Activated T-cell treated with anti-CD3 and anti-CD28 coated beads, Interleukin-2, amount 50 U/mL, for 4 hours (primary cell): ENCODE measurements around the gene ZNF521. TPM values are rescaled to one million over a fixed set of nuclear protein-coding genes. Genes with fewer than 3 reads are reported as not detected.
"Not testable (repeated sequence)": the region's sequence is repeated elsewhere in the genome, so short reads cannot be mapped to it uniquely, and the experiment has no call there.

Source experiments
- ATAC-seq, 2 donors: fragments of 200-7000 bp; cut with Tn5 transposase; one replicate each; pipeline ENCODE4 v1.10.0; 2021
- DNase-seq: peaks from one replicate; pipeline ENCODE4 v3.0.0-alpha.2; 2020
- H3K27me3 Mint-ChIP-seq: one replicate; pipeline ENCODE4 v1.8.0; 2021; ENCODE audit warnings: low read depth, mixed read lengths
- H3K36me3 Mint-ChIP-seq: one replicate; pipeline ENCODE4 v1.8.0; 2022; ENCODE audit warnings: mixed read lengths; ENCODE audit not compliant: insufficient read depth
- H3K4me1 Mint-ChIP-seq: one replicate; pipeline ENCODE4 v1.8.0; 2021; ENCODE audit warnings: low read depth, mixed read lengths
- H3K4me3 Mint-ChIP-seq: one replicate; pipeline ENCODE4 v1.8.0; 2021; ENCODE audit warnings: mild to moderate bottlenecking, moderate library complexity, mixed read lengths
- H3K9me3 Mint-ChIP-seq: one replicate; pipeline ENCODE4 v1.8.0; 2021; ENCODE audit warnings: mixed read lengths
- total RNA-seq, 3 donors: library from RNA; stranded (reverse); gene quantifications; one replicate each; pipeline ENCODE4 v1.2.1, GENCODE V29; 2021

Gene ZNF521
- total RNA-seq, 3 donors from 2014 or later, result 0.15 to 0.33 (median 0.16) TPM

GRCh38 chr18:25274926-25275325 lies 77.0 kb downstream of the ZNF521 start:
- no peak for ATAC-seq
- DNase-seq, result no peak
- Mint-ChIP-seq H3K4me1 (no peaks in the 10 kb centered on the region), H3K36me3 (no peaks in the 10 kb centered on the region), H3K27me3 (no peaks in the 10 kb centered on the region), H3K9me3 (no peaks in the 10 kb centered on the region), H3K4me3 (no peak overlapping the region)

- H3K4me3 Mint-ChIP-seq, H3K4me1 Mint-ChIP-seq, H3K36me3 Mint-ChIP-seq, DNase-seq, H3K27me3 Mint-ChIP-seq, ATAC-seq, H3K9me3 Mint-ChIP-seq: not testable (repeated sequence)
Observed at GRCh38 chr18:25266931-25267527, 84.9 kb downstream of the ZNF521 start.

- no peaks in the 10 kb centered on the region for H3K36me3 Mint-ChIP-seq
- H3K9me3 Mint-ChIP-seq, result peaks cover 2% of the 10 kb centered on the region
- no peaks in the 10 kb centered on the region for H3K4me1 Mint-ChIP-seq
- peaks cover 3% of the 10 kb centered on the region for H3K27me3 Mint-ChIP-seq
- ATAC-seq (no peak), DNase-seq (no peak)
- no peak overlapping the region for H3K4me3 Mint-ChIP-seq
Observed at GRCh38 chr18:25262920-25263319, 89.0 kb downstream of the ZNF521 start.

GRCh38 chr18:25261768-25262167 lies 90.2 kb downstream of the ZNF521 start:
- Mint-ChIP-seq H3K9me3 (no peaks in the 10 kb centered on the region), H3K4me3 (no peak overlapping the region), H3K27me3 (peaks cover 3% of the 10 kb centered on the region), H3K4me1 (no peaks in the 10 kb centered on the region), H3K36me3 (no peaks in the 10 kb centered on the region)
- ATAC-seq (no peak), DNase-seq (no peak)

GRCh38 chr18:25256439-25256838 lies 95.5 kb downstream of the ZNF521 start:
- Mint-ChIP-seq H3K9me3 (peaks cover 3% of the 10 kb centered on the region), H3K4me3 (no peak overlapping the region), H3K27me3 (no peaks in the 10 kb centered on the region), H3K36me3 (no peaks in the 10 kb centered on the region), H3K4me1 (no peaks in the 10 kb centered on the region)
- DNase-seq, result no peak
- ATAC-seq, result no peak

GRCh38 chr18:25253779-25254178 lies 98.2 kb downstream of the ZNF521 start:
- H3K27me3 Mint-ChIP-seq, result peaks cover 2% of the 10 kb centered on the region
- DNase-seq (no peak), ATAC-seq (no peak)
- H3K9me3 Mint-ChIP-seq, result peaks cover 3% of the 10 kb centered on the region
- H3K36me3 Mint-ChIP-seq, result no peaks in the 10 kb centered on the region
- no peaks in the 10 kb centered on the region for H3K4me1 Mint-ChIP-seq
- no peak overlapping the region for H3K4me3 Mint-ChIP-seq

- no peaks in the 10 kb centered on the region for H3K36me3 Mint-ChIP-seq
- H3K4me1 Mint-ChIP-seq, result no peaks in the 10 kb centered on the region
- peaks cover 2% of the 10 kb centered on the region for H3K27me3 Mint-ChIP-seq
- ATAC-seq (no peak), DNase-seq (no peak)
- no peak overlapping the region for H3K4me3 Mint-ChIP-seq
- peaks cover 3% of the 10 kb centered on the region for H3K9me3 Mint-ChIP-seq
Observed at GRCh38 chr18:25253136-25253535, 98.8 kb downstream of the ZNF521 start.

- DNase-seq (no peak), ATAC-seq (no peak)
- H3K27me3 Mint-ChIP-seq, result peaks cover 2% of the 10 kb centered on the region
- no peaks in the 10 kb centered on the region for H3K36me3 Mint-ChIP-seq
- H3K9me3 Mint-ChIP-seq, result peaks cover 2% of the 10 kb centered on the region
- no peak overlapping the region for H3K4me3 Mint-ChIP-seq
- no peaks in the 10 kb centered on the region for H3K4me1 Mint-ChIP-seq
Observed at GRCh38 chr18:25251068-25251467, 100.9 kb downstream of the ZNF521 start.

GRCh38 chr18:25250474-25250851 lies 101.5 kb downstream of the ZNF521 start:
- Mint-ChIP-seq H3K27me3 (peaks cover 2% of the 10 kb centered on the region), H3K4me3 (no peak overlapping the region), H3K4me1 (no peaks in the 10 kb centered on the region), H3K36me3 (no peaks in the 10 kb centered on the region), H3K9me3 (no peaks in the 10 kb centered on the region)
- no peak for DNase-seq
- no peak for ATAC-seq

- H3K36me3 Mint-ChIP-seq, result no peaks in the 10 kb centered on the region
- H3K27me3 Mint-ChIP-seq, result peaks cover 2% of the 10 kb centered on the region
- H3K4me1 Mint-ChIP-seq, result no peaks in the 10 kb centered on the region
- DNase-seq, result no peak
- H3K4me3 Mint-ChIP-seq, result no peak overlapping the region
- no peak for ATAC-seq
- no peaks in the 10 kb centered on the region for H3K9me3 Mint-ChIP-seq
Observed at GRCh38 chr18:25248755-25249154, 103.2 kb downstream of the ZNF521 start.

GRCh38 chr18:25247725-25248124 lies 104.2 kb downstream of the ZNF521 start:
- no peak for ATAC-seq
- Mint-ChIP-seq H3K4me3 (no peak overlapping the region), H3K4me1 (no peaks in the 10 kb centered on the region), H3K36me3 (no peaks in the 10 kb centered on the region), H3K9me3 (no peaks in the 10 kb centered on the region), H3K27me3 (peaks cover 2% of the 10 kb centered on the region)
- no peak for DNase-seq

- DNase-seq, result no peak
- H3K9me3 Mint-ChIP-seq, result no peaks in the 10 kb centered on the region
Observed at GRCh38 chr18:25244924-25245698, 106.9 kb downstream of the ZNF521 start.

GRCh38 chr18:25244170-25244569 lies 107.8 kb downstream of the ZNF521 start:
- Mint-ChIP-seq H3K27me3 (no peaks in the 10 kb centered on the region), H3K36me3 (no peaks in the 10 kb centered on the region), H3K4me1 (no peaks in the 10 kb centered on the region), H3K9me3 (no peaks in the 10 kb centered on the region), H3K4me3 (no peak overlapping the region)
- DNase-seq (no peak), ATAC-seq (no peak)

More at GRCh38 chr18:25244924-25245698, 106.9 kb downstream of the ZNF521 start:
- no peaks in the 10 kb centered on the region for H3K4me1 Mint-ChIP-seq
- H3K27me3 Mint-ChIP-seq, result no peaks in the 10 kb centered on the region
- no peak overlapping the region for H3K4me3 Mint-ChIP-seq
- no peak for ATAC-seq
- no peaks in the 10 kb centered on the region for H3K36me3 Mint-ChIP-seq

- H3K4me1 Mint-ChIP-seq, result no peaks in the 10 kb centered on the region
- no peak overlapping the region for H3K4me3 Mint-ChIP-seq
- H3K9me3 Mint-ChIP-seq, result no peaks in the 10 kb centered on the region
- no peak for ATAC-seq
- no peaks in the 10 kb centered on the region for H3K27me3 Mint-ChIP-seq
- H3K36me3 Mint-ChIP-seq, result no peaks in the 10 kb centered on the region
- DNase-seq, result no peak
Observed at GRCh38 chr18:25243754-25244153, 108.2 kb downstream of the ZNF521 start.

GRCh38 chr18:25243257-25243656 lies 108.7 kb downstream of the ZNF521 start:
- no peak for DNase-seq
- Mint-ChIP-seq H3K4me1 (no peaks in the 10 kb centered on the region), H3K4me3 (no peak overlapping the region), H3K36me3 (no peaks in the 10 kb centered on the region), H3K27me3 (no peaks in the 10 kb centered on the region), H3K9me3 (no peaks in the 10 kb centered on the region)
- no peak for ATAC-seq
